GM23338 (cell line): ENCODE measurements around the gene GRID1. TPM values are rescaled to one million over a fixed set of nuclear protein-coding genes. Genes with fewer than 3 reads are reported as not detected.

Source experiments
- ATAC-seq: fragments of 200-7000 bp; cut with Tn5 transposase; 3 replicates; pipeline ENCODE4 v1.9.1; 2020
- DNase-seq: peaks from one replicate; pipeline ENCODE4 v3.0.0-alpha.2; 2015; ENCODE audit warnings: low spot score
- H2AFZ ChIP-seq: fragments of 200-600 bp; sonication (generic); 2 replicates; pipeline ENCODE4 v1.8.0; 2016; ENCODE audit warnings: antibody characterized with exemption, mild to moderate bottlenecking, moderate library complexity
- H3F3A ChIP-seq: fragments of 200-600 bp; sonication (generic); replicated peaks from 2 replicates; pipeline ENCODE4 v1.8.0; 2017; ENCODE audit warnings: antibody characterized with exemption, mixed run types, low read depth
- H3K27ac ChIP-seq: fragments of 200-600 bp; sonication (generic); 2 replicates; pipeline ENCODE4 v1.6.1; 2016; ENCODE audit warnings: low read depth
- H3K27me3 ChIP-seq: fragments of 200-600 bp; sonication (generic); 2 replicates; pipeline ENCODE4 v1.8.0; 2016; ENCODE audit warnings: mild to moderate bottlenecking, mixed run types, moderate library complexity; ENCODE audit not compliant: insufficient read depth
- H3K36me3 ChIP-seq: fragments of 200-600 bp; sonication (generic); 2 replicates; pipeline ENCODE4 v1.8.0; 2016; ENCODE audit warnings: mild to moderate bottlenecking; ENCODE audit not compliant: insufficient read depth
- H3K4me1 ChIP-seq: fragments of 200-600 bp; sonication (generic); 2 replicates; pipeline ENCODE4 v1.8.0; 2016; ENCODE audit warnings: mild to moderate bottlenecking, moderate library complexity; ENCODE audit not compliant: insufficient read depth
- H3K4me2 ChIP-seq: fragments of 200-600 bp; sonication (generic); 2 replicates; pipeline ENCODE4 v1.7.1; 2017; ENCODE audit warnings: mixed run types
- H3K4me3 ChIP-seq: fragments of 200-600 bp; sonication (generic); 2 replicates; pipeline ENCODE4 v1.6.1; 2016; ENCODE audit warnings: mixed run types
- H3K79me2 ChIP-seq: fragments of 200-600 bp; sonication (generic); replicated peaks from 2 replicates; pipeline ENCODE4 v1.8.0; 2017; ENCODE audit warnings: mild to moderate bottlenecking; ENCODE audit not compliant: insufficient read depth
- H3K9me2 ChIP-seq: fragments of 200-600 bp; sonication (generic); 2 replicates; pipeline ENCODE4 v1.8.0; 2017; ENCODE audit not compliant: insufficient read depth
- H4K20me1 ChIP-seq: fragments of 200-600 bp; sonication (generic); replicated peaks from 2 replicates; pipeline ENCODE4 v1.8.0; 2017; ENCODE audit warnings: mild to moderate bottlenecking; ENCODE audit not compliant: insufficient read depth
- H3K27ac Mint-ChIP-seq: 2 replicates; pipeline ENCODE4 v1.8.0; 2020; ENCODE audit warnings: inconsistent platforms, mild to moderate bottlenecking, moderate library complexity, mixed read lengths
- H3K27me3 Mint-ChIP-seq: 3 replicates; pipeline ENCODE4 v1.8.0; 2022; ENCODE audit warnings: low read depth, mild to moderate bottlenecking, moderate library complexity, mixed read lengths, inconsistent platforms; ENCODE audit not compliant: insufficient read depth, poor library complexity
- H3K36me3 Mint-ChIP-seq: 3 replicates; pipeline ENCODE4 v1.8.0; 2021; ENCODE audit warnings: low read depth, mild to moderate bottlenecking, inconsistent platforms, moderate library complexity, mixed read lengths
- H3K4me1 Mint-ChIP-seq: 3 replicates; pipeline ENCODE4 v1.8.0; 2020; ENCODE audit warnings: mild to moderate bottlenecking, inconsistent platforms, mixed read lengths
- H3K4me3 Mint-ChIP-seq: 3 replicates; pipeline ENCODE4 v1.8.0; 2021; ENCODE audit warnings: moderate library complexity, mild to moderate bottlenecking, inconsistent platforms, mixed read lengths
- H3K9me3 Mint-ChIP-seq: 3 replicates; pipeline ENCODE4 v1.8.0; 2020; ENCODE audit warnings: moderate library complexity, mild to moderate bottlenecking, inconsistent platforms, mixed read lengths
- CREB1 ChIP-seq: fragments of 250-450 bp; sonication (Bioruptor Pico); IDR thresholded peaks from 2 replicates; pipeline ENCODE4 v1.5.0; 2020; ENCODE audit warnings: low read depth, mild to moderate bottlenecking, moderate library complexity
- CTCF ChIP-seq, 2 experiments: fragments of 200-600 bp in 1 of 2; sonication (generic) in 1 of 2; conservative IDR thresholded peaks; 2 replicates each; pipeline versions ENCODE4 v1.5.1 to v1.6.1; 2016 to 2017; ENCODE audit warnings: antibody characterized with exemption in 2 of 2, low read depth in 2 of 2, mild to moderate bottlenecking in 2 of 2, moderate library complexity in 1 of 2
- EZH2 ChIP-seq: fragments of 200-600 bp; sonication (generic); IDR thresholded peaks from one replicate; pipeline ENCODE4 v1.8.0; 2017; ENCODE audit warnings: antibody characterized with exemption, mild to moderate bottlenecking, low read depth; ENCODE audit not compliant: unreplicated experiment
- EZH2phosphoT487 ChIP-seq: fragments of 200-600 bp; sonication (generic); IDR thresholded peaks from one replicate; pipeline ENCODE4 v1.8.1; 2018; ENCODE audit warnings: antibody characterized with exemption; ENCODE audit not compliant: unreplicated experiment
- NANOG ChIP-seq: IDR thresholded peaks from 2 replicates; pipeline ENCODE4 v1.6.1; 2016; ENCODE audit warnings: antibody characterized with exemption, borderline replicate concordance
- POLR2AphosphoS5 ChIP-seq: IDR thresholded peaks from 2 replicates; pipeline ENCODE4 v1.6.1; 2016; ENCODE audit warnings: antibody characterized with exemption, low read depth
- REST ChIP-seq: IDR thresholded peaks from one replicate; pipeline ENCODE4 v1.6.1; 2018; ENCODE audit warnings: antibody characterized with exemption; ENCODE audit not compliant: unreplicated experiment
- STAT1 ChIP-seq: IDR thresholded peaks from one replicate; pipeline ENCODE4 v1.6.1; 2016; ENCODE audit warnings: antibody characterized with exemption; ENCODE audit not compliant: unreplicated experiment
- ZNF114 ChIP-seq: fragments of 250-450 bp; sonication (Bioruptor Pico); IDR thresholded peaks from 2 replicates; pipeline ENCODE4 v1.5.0; 2020; ENCODE audit warnings: mild to moderate bottlenecking, moderate library complexity
- ZNF331 ChIP-seq: fragments of 250-450 bp; sonication (Bioruptor Pico); IDR thresholded peaks from 2 replicates; pipeline ENCODE4 v1.5.0; 2020; ENCODE audit warnings: low read depth, mild to moderate bottlenecking, moderate library complexity
- polyA plus RNA-seq: library from polyadenylated mRNA; unstranded; fragments of >200 nt; fragmentation: Nextera tagmentation; extraction: Ambion mirVana; gene quantifications from 2 replicates; pipeline ENCODE4 v1.2.1, GENCODE V29; 2016
- total RNA-seq: library from RNA; depleted of rRNA; stranded (reverse); fragments of >200 nt; shearing (Covaris generic); gene quantifications from 2 replicates; pipeline ENCODE4 v1.2.3, GENCODE V29; 2014

The GRID1 gene
- total and polyA plus RNA-seq, 2 experiments from 2014 or later: 0.14 to 0.15 TPM

GRCh38 chr10:85789982-85790789, 576.4 kb downstream of the GRID1 start:
- no peak overlapping the region for H3K27ac ChIP-seq
- TF ChIP-seq POLR2AphosphoS5 (no peak), NANOG (no peak), STAT1 (no peak), EZH2phosphoT487 (no peak), REST (no peak), CREB1 (CRISPR knock-in tag) (no peak), CTCF (conservative IDR thresholded peaks at IDR 0.05; ENCODE audit: low read depth in 2 of 2) (no peak), ZNF114 (CRISPR knock-in tag) (no peak)
- Mint-ChIP-seq H3K27ac (no peak overlapping the region), H3K4me1 (no peaks in the 10 kb centered on the region; the same call in 2 of the 3 replicates), H3K4me3 (no peak overlapping the region), H3K9me3 (peaks cover 75% of the 10 kb centered on the region), H3K27me3 (peaks cover 3% of the 10 kb centered on the region), H3K36me3 (peaks cover 4% of the 10 kb centered on the region; the same call in 2 of the 3 replicates)
- no peaks in the 10 kb centered on the region for H3K27me3 ChIP-seq
- H3K79me2 ChIP-seq: no peaks in the 10 kb centered on the region
- no peak for DNase-seq
- H3K36me3 ChIP-seq: no peaks in the 10 kb centered on the region
- no peak overlapping the region for H3K4me2 ChIP-seq
- ATAC-seq: no peak
- no peak overlapping the region for H3K4me3 ChIP-seq
- no peaks in the 10 kb centered on the region for H3K9me2 ChIP-seq
- no peaks in the 10 kb centered on the region for H3K4me1 ChIP-seq
- H4K20me1 ChIP-seq: no peaks in the 10 kb centered on the region
- no peak overlapping the region for H2AFZ ChIP-seq
- no peaks in the 10 kb centered on the region for H3F3A ChIP-seq

GRCh38 chr10:85789125-85789524, 577.5 kb downstream of the GRID1 start:
- Mint-ChIP-seq H3K27me3 (peaks cover 3% of the 10 kb centered on the region), H3K4me3 (no peak overlapping the region), H3K4me1 (no peaks in the 10 kb centered on the region; the same call in 2 of the 3 replicates), H3K27ac (no peak overlapping the region), H3K36me3 (peaks cover 4% of the 10 kb centered on the region; the same call in 2 of the 3 replicates), H3K9me3 (peaks cover 80% of the 10 kb centered on the region)
- Histone ChIP-seq H3K36me3 (no peaks in the 10 kb centered on the region), H2AFZ (no peak overlapping the region), H3K9me2 (no peaks in the 10 kb centered on the region), H3K27me3 (no peaks in the 10 kb centered on the region), H3F3A (no peaks in the 10 kb centered on the region), H3K4me1 (no peaks in the 10 kb centered on the region), H3K79me2 (no peaks in the 10 kb centered on the region), H3K27ac (no peak overlapping the region), H4K20me1 (no peaks in the 10 kb centered on the region), H3K4me2 (no peak overlapping the region), H3K4me3 (no peak overlapping the region)
- DNase-seq (no peak), ATAC-seq (no peak)
- TF ChIP-seq ZNF331 (no peak), EZH2 (no peak), ZNF114 (CRISPR knock-in tag) (no peak), NANOG (no peak), STAT1 (no peak), REST (no peak)
